Suprapubic skin (tissue), 4 donors: ENCODE results near the gene FOS. TPM values are rescaled to one million over a fixed set of nuclear protein-coding genes. Genes with fewer than 3 reads are reported as not detected.
"Not testable (repeated sequence)": the region's sequence is repeated elsewhere in the genome, so short reads cannot be mapped to it uniquely, and the experiment has no call there.

Experiments
- DNase-seq, 2 donors: peaks; one replicate each; pipeline ENCODE4 v3.0.0-alpha.2; 2019; ENCODE audit warnings: low spot score in 2 of 2
- H3K27ac ChIP-seq: fragments of 200-600 bp; sonication (generic); one replicate; pipeline ENCODE4 v1.5.1; 2019
- H3K27me3 ChIP-seq: fragments of 200-600 bp; sonication (generic); one replicate; pipeline ENCODE4 v1.5.1; 2019
- H3K36me3 ChIP-seq: fragments of 200-600 bp; sonication (generic); one replicate; pipeline ENCODE4 v1.5.1; 2019
- H3K4me1 ChIP-seq: fragments of 200-600 bp; sonication (generic); one replicate; pipeline ENCODE4 v1.5.1; 2019
- H3K4me3 ChIP-seq: fragments of 200-600 bp; sonication (generic); one replicate; pipeline ENCODE4 v1.5.1; 2019; ENCODE audit warnings: mild to moderate bottlenecking
- H3K9me3 ChIP-seq: fragments of 200-600 bp; sonication (generic); one replicate; pipeline ENCODE4 v1.5.1; 2019
- CTCF ChIP-seq, 2 donors: fragments of 200-600 bp in 1 of 2; fragments of 450-650 bp in 1 of 2; sonication (generic) in 1 of 2; IDR thresholded peaks; one replicate each; pipeline ENCODE4 v1.5.1; 2016 to 2019; ENCODE audit warnings: antibody characterized with exemption in 2 of 2, mild to moderate bottlenecking in 1 of 2, moderate library complexity in 1 of 2
- EP300 ChIP-seq: sonication (generic); formaldehyde crosslinking; IDR thresholded peaks from one replicate; pipeline ENCODE4 v1.6.1; 2017; ENCODE audit warnings: antibody characterized with exemption
- POLR2A ChIP-seq, 2 donors: fragments of 450-650 bp; IDR thresholded peaks; one replicate each; pipeline ENCODE4 v1.6.1; 2017; ENCODE audit warnings: antibody characterized with exemption in 2 of 2, mild to moderate bottlenecking in 2 of 2, moderate library complexity in 2 of 2
- POLR2AphosphoS5 ChIP-seq, 3 donors: sonication (generic); formaldehyde crosslinking; IDR thresholded peaks; one replicate each; pipeline ENCODE4 v1.6.1; 2017; ENCODE audit warnings: antibody characterized with exemption in 3 of 3
- WGBS: methylation state at CpG from one replicate; pipeline ENCODE4 v1.1.5; 2018; 5-methylcytosine and 5-hydroxymethylcytosine counted together
- total RNA-seq, 4 donors: library from RNA; depleted of rRNA; stranded (reverse); fragments of >200 nt; gene quantifications; one replicate each; pipeline ENCODE4 v1.1.0, GENCODE V29; 2016

FOS gene
- total RNA-seq, 4 donors from 2014 or later = 2,120 to 3,987 (median 3,212) TPM

- WGBS = 73% methylated on average over 9 of the region's 9 CpGs
- peak in 1 of 2 donors; percentile 42 for DNase-seq
Measured at GRCh38 chr14:75306927-75307699, 28.5 kb downstream of the FOS start.

GRCh38 chr14:75307700-75308379 lies 29.2 kb downstream of the FOS start:
- TF ChIP-seq POLR2A (IDR thresholded peaks at IDR 0.05) (no peak), POLR2AphosphoS5 (IDR thresholded peaks at IDR 0.05) (peak in 2 of 3 donors; percentile 45 to 61), CTCF (IDR thresholded peaks at IDR 0.05) (peak; percentile 86 to 88), EP300 (no peak)
- no peaks in the 10 kb centered on the region for H3K27me3 ChIP-seq
- no peaks in the 10 kb centered on the region for H3K9me3 ChIP-seq
- WGBS = 18% methylated on average over 12 of the region's 12 CpGs
- peak; percentile 6 to 89 for DNase-seq
- peaks cover 29% of the 10 kb centered on the region for H3K4me1 ChIP-seq
- H3K36me3 ChIP-seq = no peaks in the 10 kb centered on the region
- no peak overlapping the region for H3K27ac ChIP-seq
- H3K4me3 ChIP-seq = no peak overlapping the region

More at GRCh38 chr14:75306927-75307699, 28.5 kb downstream of the FOS start:
- Histone ChIP-seq H3K27me3 (no peaks in the 10 kb centered on the region), H3K4me3 (no peak overlapping the region), H3K36me3 (no peaks in the 10 kb centered on the region), H3K9me3 (no peaks in the 10 kb centered on the region), H3K27ac (no peak overlapping the region), H3K4me1 (peaks cover 29% of the 10 kb centered on the region)
- no peak for TF ChIP-seq EP300
- TF ChIP-seq CTCF (IDR thresholded peaks at IDR 0.05) = peak; percentile 8 to 16
- no peak for TF ChIP-seq POLR2AphosphoS5 (IDR thresholded peaks at IDR 0.05)

- not testable (repeated sequence) for H3K4me3 ChIP-seq, H3K36me3 ChIP-seq, H3K27ac ChIP-seq, H3K9me3 ChIP-seq, H3K27me3 ChIP-seq
- peak in 1 of 2 donors; percentile 18 for DNase-seq
- 94% methylated on average over 7 of the region's 7 CpGs for WGBS
- peaks cover 24% of the 10 kb centered on the region for H3K4me1 ChIP-seq
Measured at GRCh38 chr14:75308991-75309390, 30.4 kb downstream of the FOS start.

- H3K27ac ChIP-seq, H3K4me3 ChIP-seq, H3K9me3 ChIP-seq, H3K36me3 ChIP-seq, H3K27me3 ChIP-seq: not testable (repeated sequence)
- H3K4me1 ChIP-seq = peaks cover 24% of the 10 kb centered on the region
- DNase-seq = peak in 1 of 2 donors; percentile 59
- 89% methylated on average over 14 of the region's 14 CpGs for WGBS
Measured at GRCh38 chr14:75309561-75309960, 30.9 kb downstream of the FOS start.

GRCh38 chr14:75310295-75311111 lies 31.9 kb downstream of the FOS start:
- H3K4me3 ChIP-seq = no peak overlapping the region
- H3K27ac ChIP-seq = peak overlapping the region; percentile 72
- H3K4me1 ChIP-seq = peaks cover 28% of the 10 kb centered on the region
- 12% methylated on average over 13 of the region's 13 CpGs for WGBS
- TF ChIP-seq EP300 (no peak), POLR2AphosphoS5 (IDR thresholded peaks at IDR 0.05) (peak in 1 of 3 donors; percentile 81)
- H3K9me3 ChIP-seq = no peaks in the 10 kb centered on the region
- DNase-seq = peak; percentile 92 to 95
- no peaks in the 10 kb centered on the region for H3K27me3 ChIP-seq
- H3K36me3 ChIP-seq = no peaks in the 10 kb centered on the region

GRCh38 chr14:75311356-75311755 lies 32.7 kb downstream of the FOS start:
- Histone ChIP-seq H3K9me3 (no peaks in the 10 kb centered on the region), H3K36me3 (no peaks in the 10 kb centered on the region), H3K4me1 (peaks cover 29% of the 10 kb centered on the region), H3K27ac (peak overlapping the region; percentile 72), H3K4me3 (no peak overlapping the region), H3K27me3 (no peaks in the 10 kb centered on the region)
- peak in 1 of 2 donors; percentile 59 for DNase-seq
- TF ChIP-seq POLR2AphosphoS5 (IDR thresholded peaks at IDR 0.05) = no peak
- TF ChIP-seq POLR2A (IDR thresholded peaks at IDR 0.05) = no peak
- TF ChIP-seq CTCF (IDR thresholded peaks at IDR 0.05) = no peak
- no peak for TF ChIP-seq EP300
- 43% methylated on average over 4 of the region's 4 CpGs for WGBS
